Gastrocnemius medialis (tissue), 4 donors: ENCODE data around the gene ANKRD12.

Source experiments
- POLR2A ChIP-seq, 2 donors: fragments of 450-650 bp; IDR thresholded peaks; one replicate each; pipeline ENCODE4 v1.6.1; 2017; ENCODE audit warnings: antibody characterized with exemption in 2 of 2, mild to moderate bottlenecking in 2 of 2, moderate library complexity in 2 of 2
- TF ChIP-seq, protein P1 (sequence below), 5 experiments: fragments of 450-650 bp in 3 of 5; fragments of 200-600 bp in 2 of 5; sonication (generic) in 2 of 5; IDR thresholded peaks in 4 of 5; conservative IDR thresholded peaks in 1 of 5; 1 replicate in 4 of 5; 2 replicates in 1 of 5; pipeline ENCODE4 v1.5.1; 2016 to 2019; ENCODE audit warnings: antibody characterized with exemption in 5 of 5, mild to moderate bottlenecking in 3 of 5, moderate library complexity in 3 of 5

GRCh38 chr18:9117980-9118841 is 18.4 kb upstream of the ANKRD12 start:
- no peak for TF ChIP-seq POLR2A (IDR thresholded peaks at IDR 0.05)
- TF ChIP-seq, protein P1, sequence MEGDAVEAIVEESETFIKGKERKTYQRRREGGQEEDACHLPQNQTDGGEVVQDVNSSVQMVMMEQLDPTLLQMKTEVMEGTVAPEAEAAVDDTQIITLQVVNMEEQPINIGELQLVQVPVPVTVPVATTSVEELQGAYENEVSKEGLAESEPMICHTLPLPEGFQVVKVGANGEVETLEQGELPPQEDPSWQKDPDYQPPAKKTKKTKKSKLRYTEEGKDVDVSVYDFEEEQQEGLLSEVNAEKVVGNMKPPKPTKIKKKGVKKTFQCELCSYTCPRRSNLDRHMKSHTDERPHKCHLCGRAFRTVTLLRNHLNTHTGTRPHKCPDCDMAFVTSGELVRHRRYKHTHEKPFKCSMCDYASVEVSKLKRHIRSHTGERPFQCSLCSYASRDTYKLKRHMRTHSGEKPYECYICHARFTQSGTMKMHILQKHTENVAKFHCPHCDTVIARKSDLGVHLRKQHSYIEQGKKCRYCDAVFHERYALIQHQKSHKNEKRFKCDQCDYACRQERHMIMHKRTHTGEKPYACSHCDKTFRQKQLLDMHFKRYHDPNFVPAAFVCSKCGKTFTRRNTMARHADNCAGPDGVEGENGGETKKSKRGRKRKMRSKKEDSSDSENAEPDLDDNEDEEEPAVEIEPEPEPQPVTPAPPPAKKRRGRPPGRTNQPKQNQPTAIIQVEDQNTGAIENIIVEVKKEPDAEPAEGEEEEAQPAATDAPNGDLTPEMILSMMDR (IDR thresholded peaks at IDR 0.05 in 4 of 5, conservative IDR thresholded peaks at IDR 0.05 in 1 of 5), result no peak
